LNCaP clone FGC (cell line): Measurements from ENCODE around the gene PRELID1.
A peak's percentile ranks its signal among the peaks of the same experiment; 100 is the strongest.

Experiments used
- DNase-seq: peaks from one replicate; pipeline ENCODE4 v3.0.0-alpha.2; 2011; ENCODE audit warnings: low read depth
- H3K4me3 ChIP-seq: 2 replicates; pipeline ENCODE4 v1.5.1; 2011; ENCODE audit warnings: mild to moderate bottlenecking, low read depth, low read length, control low read depth
- TF ChIP-seq, protein P1 (sequence below): IDR thresholded peaks from 2 replicates; pipeline ENCODE4 v1.5.1; 2012; ENCODE audit warnings: mild to moderate bottlenecking; ENCODE audit not compliant: control insufficient read depth, insufficient read depth; ENCODE audit errors: extremely low read depth

The PRELID1 gene

DNA sequence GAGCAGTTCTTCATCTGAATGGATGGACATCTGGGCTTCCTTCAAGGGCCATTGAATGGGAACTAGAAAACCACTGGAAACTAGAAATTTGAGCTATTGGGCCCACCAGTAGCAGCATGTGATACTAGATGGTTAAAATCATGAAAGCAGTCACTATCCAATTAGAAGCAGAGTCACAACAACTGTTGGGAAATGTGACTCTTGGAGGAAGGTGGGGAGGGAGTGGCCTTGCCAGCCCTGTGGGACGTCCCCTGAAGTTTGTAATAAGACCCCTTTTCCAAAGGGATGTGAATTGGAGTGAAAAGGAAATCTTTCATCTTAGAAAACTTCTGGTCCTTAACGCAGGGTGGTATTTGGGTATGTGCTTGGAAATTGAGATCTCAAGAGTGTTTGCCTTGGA lies 5.7 kb upstream of the PRELID1 start:
- H3K4me3 ChIP-seq: no peak overlapping the region
- DNase-seq: no peak
- TF ChIP-seq, protein P1, sequence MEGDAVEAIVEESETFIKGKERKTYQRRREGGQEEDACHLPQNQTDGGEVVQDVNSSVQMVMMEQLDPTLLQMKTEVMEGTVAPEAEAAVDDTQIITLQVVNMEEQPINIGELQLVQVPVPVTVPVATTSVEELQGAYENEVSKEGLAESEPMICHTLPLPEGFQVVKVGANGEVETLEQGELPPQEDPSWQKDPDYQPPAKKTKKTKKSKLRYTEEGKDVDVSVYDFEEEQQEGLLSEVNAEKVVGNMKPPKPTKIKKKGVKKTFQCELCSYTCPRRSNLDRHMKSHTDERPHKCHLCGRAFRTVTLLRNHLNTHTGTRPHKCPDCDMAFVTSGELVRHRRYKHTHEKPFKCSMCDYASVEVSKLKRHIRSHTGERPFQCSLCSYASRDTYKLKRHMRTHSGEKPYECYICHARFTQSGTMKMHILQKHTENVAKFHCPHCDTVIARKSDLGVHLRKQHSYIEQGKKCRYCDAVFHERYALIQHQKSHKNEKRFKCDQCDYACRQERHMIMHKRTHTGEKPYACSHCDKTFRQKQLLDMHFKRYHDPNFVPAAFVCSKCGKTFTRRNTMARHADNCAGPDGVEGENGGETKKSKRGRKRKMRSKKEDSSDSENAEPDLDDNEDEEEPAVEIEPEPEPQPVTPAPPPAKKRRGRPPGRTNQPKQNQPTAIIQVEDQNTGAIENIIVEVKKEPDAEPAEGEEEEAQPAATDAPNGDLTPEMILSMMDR: no peak

DNA sequence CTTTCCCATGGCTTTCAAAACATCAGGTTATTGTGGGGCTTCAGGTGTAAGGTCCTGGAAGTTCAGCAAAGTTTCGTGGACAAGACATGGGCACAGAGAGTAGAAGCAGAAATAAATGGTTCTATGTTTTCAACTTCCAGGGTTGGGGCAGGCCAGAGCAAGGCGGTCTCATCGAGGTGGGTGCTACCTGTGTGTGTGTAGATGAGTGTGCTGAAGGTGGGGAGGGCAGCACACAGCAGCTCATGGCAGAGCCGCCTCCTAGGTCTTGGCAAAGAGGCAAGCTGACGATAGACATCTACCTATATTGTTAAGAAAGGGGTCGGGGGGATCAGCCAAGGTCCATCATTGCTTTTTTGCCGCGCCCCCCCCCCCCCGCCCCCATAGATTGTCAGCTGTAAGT lies 3.9 kb upstream of the PRELID1 start:
- TF ChIP-seq, protein P1: no peak

GRCh38 chr5:177300236-177300880 lies 3.2 kb upstream of the PRELID1 start:
- DNase-seq: no peak
- TF ChIP-seq, protein P1: no peak
- H3K4me3 ChIP-seq: no peak overlapping the region

More for the DNA sequence above, 3.9 kb upstream of the PRELID1 start:
- no peak for DNase-seq
- no peak overlapping the region for H3K4me3 ChIP-seq

DNA sequence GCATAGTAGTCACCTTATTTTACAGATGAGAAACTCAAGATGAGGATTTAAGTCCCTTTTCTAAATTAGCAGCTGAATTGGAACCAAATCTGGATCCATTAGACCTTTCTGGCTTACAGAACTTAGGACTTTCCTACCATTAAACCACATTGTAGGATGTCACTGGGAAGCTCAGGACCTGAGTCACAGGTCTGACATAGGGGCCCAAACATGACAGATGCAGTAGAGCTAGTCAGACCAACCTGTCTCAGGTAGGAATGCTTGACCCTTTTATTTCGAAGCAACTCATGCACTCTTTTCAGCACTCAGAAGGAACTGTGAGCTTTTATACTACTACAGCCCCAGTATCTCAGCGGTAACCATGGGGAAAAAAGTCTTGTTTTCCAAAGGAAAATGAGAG lies 2.6 kb upstream of the PRELID1 start:
- TF ChIP-seq, protein P1: no peak
- H3K4me3 ChIP-seq: no peak overlapping the region
- DNase-seq: no peak

GRCh38 chr5:177301503-177302165 lies 2.0 kb upstream of the PRELID1 start:
- TF ChIP-seq, protein P1: no peak
- DNase-seq: peak; percentile 96
- peak overlapping the region; percentile 91 for H3K4me3 ChIP-seq

- H3K4me3 ChIP-seq: peak overlapping the region; percentile 91
- TF ChIP-seq, protein P1: no peak
- DNase-seq: no peak
These were observed 1.1 kb upstream of the PRELID1 start for GRCh38 chr5:177302354-177303110.
